SU-DHL-6 (cell line): ENCODE data around the gene ZNF878.
A peak's percentile ranks its signal among the peaks of the same experiment; 100 is the strongest.

Experiments used
- H2AFZ ChIP-seq: fragments of 200-600 bp; sonication (generic); 2 replicates; pipeline ENCODE4 v1.6.1; 2014; ENCODE audit warnings: low read depth, mild to moderate bottlenecking, moderate library complexity, mixed read lengths, antibody characterized with exemption, low read length; ENCODE audit not compliant: severe bottlenecking
- H3F3A ChIP-seq: fragments of 200-600 bp; shearing (Covaris generic); 2 replicates; pipeline ENCODE4 v1.6.0; 2016; ENCODE audit warnings: antibody characterized with exemption, mild to moderate bottlenecking; ENCODE audit not compliant: insufficient read depth
- H3K27ac ChIP-seq: fragments of 200-600 bp; sonication (generic); 2 replicates; pipeline ENCODE4 v1.5.1; 2016; ENCODE audit warnings: low read depth, mild to moderate bottlenecking, low read length, moderate library complexity, mixed read lengths
- H3K27me3 ChIP-seq: fragments of 200-600 bp; sonication (generic), shearing (Covaris generic); 2 replicates; pipeline ENCODE4 v1.6.0; 2014; ENCODE audit warnings: mild to moderate bottlenecking, low read length
- H3K36me3 ChIP-seq: fragments of 200-600 bp; sonication (generic); 2 replicates; pipeline ENCODE4 v1.6.1; 2014; ENCODE audit warnings: mild to moderate bottlenecking, low read length, mixed read lengths
- H3K4me2 ChIP-seq: fragments of 300-600, 200-600 bp; shearing (Covaris generic), sonication (generic); 2 replicates; pipeline ENCODE4 v1.6.0; 2014; ENCODE audit warnings: low read length, low read depth, mild to moderate bottlenecking; ENCODE audit not compliant: poor library complexity, severe bottlenecking
- H3K4me3 ChIP-seq: fragments of 200-600 bp; sonication (generic); 2 replicates; pipeline ENCODE4 v1.5.1; 2014; ENCODE audit warnings: antibody characterized with exemption, low read length, mild to moderate bottlenecking, mixed read lengths; ENCODE audit not compliant: insufficient read depth, poor library complexity, severe bottlenecking
- H3K79me2 ChIP-seq: fragments of 200-600 bp; sonication (generic); 2 replicates; pipeline ENCODE4 v1.6.1; 2014; ENCODE audit warnings: mild to moderate bottlenecking, low read length, moderate library complexity; ENCODE audit not compliant: insufficient read depth
- H3K9ac ChIP-seq: fragments of 200-600 bp; sonication (generic); 2 replicates; pipeline ENCODE4 v1.7.0; 2014; ENCODE audit warnings: mild to moderate bottlenecking, low read length
- H3K9me2 ChIP-seq: fragments of 200-600 bp; sonication (generic); replicated peaks from 2 replicates; pipeline ENCODE4 v1.6.1; 2014; ENCODE audit warnings: low read length; ENCODE audit not compliant: insufficient read depth
- H3K9me3 ChIP-seq: fragments of 200-600 bp; sonication (generic); 2 replicates; pipeline ENCODE4 v1.6.1; 2014; ENCODE audit warnings: low read length, mixed read lengths; ENCODE audit not compliant: insufficient read depth
- H4K20me1 ChIP-seq: fragments of 200-600 bp; sonication (generic); 2 replicates; pipeline ENCODE4 v1.6.1; 2014; ENCODE audit warnings: low read depth, mild to moderate bottlenecking, antibody characterized with exemption, low read length, moderate library complexity, mixed read lengths
- CTCF ChIP-seq: fragments of 200-600 bp; sonication (generic); IDR thresholded peaks from one replicate; pipeline ENCODE4 v1.5.1; 2017; ENCODE audit warnings: antibody characterized with exemption, mild to moderate bottlenecking, low read length, moderate library complexity; ENCODE audit not compliant: insufficient read depth, poor library complexity, severe bottlenecking
- EZH2phosphoT487 ChIP-seq: fragments of 200-600 bp; sonication (generic), shearing (Covaris generic); conservative IDR thresholded peaks from 2 replicates; pipeline ENCODE4 v1.6.1; 2018; ENCODE audit warnings: mild to moderate bottlenecking, antibody characterized with exemption, low read length, moderate library complexity, mixed read lengths

Gene ZNF878

DNA sequence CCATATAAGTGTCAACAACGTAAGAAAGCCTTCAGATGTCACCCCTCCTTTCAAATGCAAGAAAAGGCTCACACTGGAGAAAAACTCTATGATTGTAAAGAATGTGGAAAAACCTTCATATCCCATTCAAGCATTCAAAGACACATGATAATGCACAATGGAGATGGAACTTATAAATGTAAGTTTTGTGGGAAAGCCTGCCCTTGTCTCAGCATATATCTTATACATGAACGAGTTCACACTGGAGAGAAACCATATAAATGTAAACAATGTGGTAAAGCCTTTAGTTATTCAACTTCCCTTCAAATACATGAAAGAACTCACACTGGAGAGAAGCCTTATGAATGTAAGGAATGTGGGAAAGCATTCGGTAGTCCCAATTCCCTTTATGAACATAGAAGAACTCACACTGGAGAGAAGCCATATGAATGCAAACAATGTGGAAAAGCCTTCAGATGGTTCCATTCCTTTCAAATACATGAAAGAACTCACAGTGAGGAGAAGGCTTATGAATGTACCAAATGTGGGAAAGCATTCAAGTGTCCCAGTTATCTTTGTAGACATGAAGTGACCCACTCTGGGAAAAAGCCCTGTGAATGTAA is 22.9 kb upstream of the ZNF878 start:
- Histone ChIP-seq H3K36me3 (peaks cover 53% of the 10 kb centered on the region), H3K9me2 (no peaks in the 10 kb centered on the region), H3K27me3 (no peaks in the 10 kb centered on the region), H3F3A (no peaks in the 10 kb centered on the region; the same call in 1 of the 2 replicates), H3K9ac (no peak overlapping the region), H3K79me2 (no peaks in the 10 kb centered on the region), H4K20me1 (no peaks in the 10 kb centered on the region), H2AFZ (no peak overlapping the region), H3K4me3 (peak overlapping the region; percentile 18), H3K27ac (no peak overlapping the region), H3K4me2 (no peak overlapping the region), H3K9me3 (peaks cover 52% of the 10 kb centered on the region)
- TF ChIP-seq EZH2phosphoT487 (no peak), CTCF (no peak)

DNA sequence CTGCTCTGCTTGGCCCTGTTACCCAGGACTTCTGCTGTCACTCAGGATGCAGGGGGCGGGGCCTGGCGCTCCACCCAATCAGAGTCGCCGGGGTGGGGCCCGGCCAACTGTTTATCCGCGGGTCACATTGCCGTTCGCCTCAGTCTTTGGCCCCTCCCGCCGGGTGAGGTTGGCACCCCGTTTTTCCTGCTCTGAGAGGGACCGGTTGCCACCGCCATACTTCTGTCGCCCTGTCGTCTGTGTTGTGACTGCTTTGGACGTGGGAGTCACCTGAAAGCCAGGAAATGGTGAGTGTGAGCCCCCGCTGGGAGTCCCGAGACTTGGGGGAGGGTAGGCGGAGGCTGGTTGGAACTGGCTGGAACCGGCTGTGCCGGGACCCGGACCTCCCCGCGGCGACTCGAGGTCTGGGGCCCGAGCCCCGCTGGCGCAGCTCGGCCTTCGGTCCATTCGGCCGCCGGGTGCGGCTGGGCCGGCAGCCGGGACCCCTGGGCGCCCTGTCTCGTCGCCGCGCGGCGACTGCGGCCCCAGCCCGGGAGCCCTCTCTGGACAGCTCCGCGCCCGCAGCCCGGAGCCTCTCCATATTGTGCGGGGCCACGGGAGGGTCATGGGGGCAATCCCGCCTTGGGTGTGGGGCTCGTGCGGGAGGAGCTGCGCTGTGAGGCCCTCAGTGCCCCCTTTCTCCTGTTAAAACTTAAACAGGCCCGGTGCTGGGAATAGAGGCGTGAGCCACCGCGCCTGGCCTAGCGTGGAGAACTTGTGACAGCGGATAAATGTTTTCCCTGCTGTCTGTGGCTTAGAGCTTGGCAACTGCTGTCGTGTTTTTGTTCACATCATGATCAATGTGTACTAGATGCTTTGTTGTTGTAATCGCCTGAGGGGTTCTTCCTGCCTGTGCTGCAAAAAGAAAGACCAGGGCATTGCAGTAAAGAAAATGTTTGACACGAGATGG is 12.1 kb upstream of the ZNF878 start, which contains the start of gene ZNF844:
Gene ZNF844, plus strand, starts transcription at position 142 of the 949 bp plus-strand sequence. Its CDS starts 143 bp downstream, at position 285.
- Histone ChIP-seq H3K4me3 (peak within 1 kb of the TSS; percentile 87), H3K9me2 (no peaks in the 10 kb centered on the region), H3K36me3 (no peaks in the 10 kb centered on the region), H3F3A (no peaks in the 10 kb centered on the region), H3K9ac (peak within 1 kb of the TSS; percentile 85), H3K79me2 (peaks cover 34% of the 10 kb centered on the region), H2AFZ (peak within 1 kb of the TSS; percentile 94), H3K4me2 (peak within 1 kb of the TSS; percentile 92), H3K27ac (peak within 1 kb of the TSS; percentile 52), H4K20me1 (no peaks in the 10 kb centered on the region), H3K9me3 (no peaks in the 10 kb centered on the region), H3K27me3 (no peaks in the 10 kb centered on the region)
- TF ChIP-seq CTCF (no peak), EZH2phosphoT487 (no peak)

- H3K4me3 ChIP-seq, result no peak overlapping the region
Measured at GRCh38 chr19:12055784-12056183, 3.0 kb upstream of the ZNF878 start.

More at GRCh38 chr19:12055784-12056183, 3.0 kb upstream of the ZNF878 start:
- Histone ChIP-seq H3K27me3 (no peaks in the 10 kb centered on the region), H3K9me2 (no peaks in the 10 kb centered on the region), H3K79me2 (peaks cover 5% of the 10 kb centered on the region; the same call in 1 of the 2 replicates), H3K27ac (no peak overlapping the region), H2AFZ (no peak overlapping the region), H3K9me3 (no peaks in the 10 kb centered on the region), H3F3A (no peaks in the 10 kb centered on the region), H3K36me3 (no peaks in the 10 kb centered on the region), H3K4me2 (no peak overlapping the region), H4K20me1 (no peaks in the 10 kb centered on the region), H3K9ac (no peak overlapping the region)
- TF ChIP-seq EZH2phosphoT487 (no peak), CTCF (no peak)
